ENCODE results near the gene UBC.

UBC gene

DNA sequence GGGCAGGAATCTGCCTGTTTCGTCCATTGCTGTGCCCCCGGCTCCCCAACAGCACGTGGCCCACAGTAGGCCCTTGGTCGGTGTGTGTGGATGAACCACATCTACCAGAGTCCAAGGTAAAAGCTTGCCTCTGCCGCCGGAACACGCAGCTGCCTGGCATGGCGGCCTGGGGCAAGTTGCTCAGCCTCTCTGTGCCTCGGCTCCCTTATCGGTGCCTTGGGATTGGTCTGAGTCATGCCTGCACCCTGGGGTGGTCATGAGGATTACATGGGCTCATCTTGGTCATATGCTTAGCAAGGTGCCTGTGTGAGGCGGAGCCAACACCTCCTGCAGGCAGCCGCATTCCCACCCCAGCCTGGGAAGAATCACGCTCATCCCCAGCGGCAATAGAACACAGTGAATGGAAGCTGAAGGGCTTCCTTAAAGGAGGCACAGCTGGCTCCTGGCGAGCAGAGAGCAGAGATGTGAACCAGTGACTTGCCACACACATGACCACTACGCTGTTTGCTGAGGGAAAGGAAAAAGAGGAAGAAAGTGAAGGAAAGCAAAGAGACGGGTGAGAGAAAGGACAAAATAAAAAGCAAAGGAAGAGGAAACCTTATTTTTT, 45.3 kb downstream of the UBC start (continued):
- TF ChIP-seq, protein P1, sequence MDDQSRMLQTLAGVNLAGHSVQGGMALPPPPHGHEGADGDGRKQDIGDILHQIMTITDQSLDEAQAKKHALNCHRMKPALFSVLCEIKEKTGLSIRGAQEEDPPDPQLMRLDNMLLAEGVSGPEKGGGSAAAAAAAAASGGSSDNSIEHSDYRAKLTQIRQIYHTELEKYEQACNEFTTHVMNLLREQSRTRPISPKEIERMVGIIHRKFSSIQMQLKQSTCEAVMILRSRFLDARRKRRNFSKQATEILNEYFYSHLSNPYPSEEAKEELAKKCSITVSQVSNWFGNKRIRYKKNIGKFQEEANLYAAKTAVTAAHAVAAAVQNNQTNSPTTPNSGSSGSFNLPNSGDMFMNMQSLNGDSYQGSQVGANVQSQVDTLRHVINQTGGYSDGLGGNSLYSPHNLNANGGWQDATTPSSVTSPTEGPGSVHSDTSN (CRISPR knock-in tag; IDR thresholded peaks at IDR 0.05), result no peak
- TF ChIP-seq ZNF426 (tag by site-specific recombination; IDR thresholded peaks at IDR 0.05) (no peak), KLF9 (tag by site-specific recombination; IDR thresholded peaks at IDR 0.05; ENCODE audit: low read depth) (no peak), ZBTB7A (tag by site-specific recombination; IDR thresholded peaks at IDR 0.05; ENCODE audit: low read depth) (no peak), ZNF629 (tag by site-specific recombination; IDR thresholded peaks at IDR 0.05) (peak; percentile 25; the same call in 1 of the 2 replicates), OSR2 (tag by site-specific recombination; IDR thresholded peaks at IDR 0.05) (peak; percentile 60), WT1 (tag by site-specific recombination; IDR thresholded peaks at IDR 0.05) (no peak), ZNF600 (tag by site-specific recombination; IDR thresholded peaks at IDR 0.05) (peak; percentile 81), ZNF157 (tag by site-specific recombination; IDR thresholded peaks at IDR 0.05) (no peak), ZBTB17 (tag by site-specific recombination; IDR thresholded peaks at IDR 0.05) (0 out of 2 replicates have a peak, but pooled peaks have one; percentile 27)
- TF ChIP-seq, protein P2, sequence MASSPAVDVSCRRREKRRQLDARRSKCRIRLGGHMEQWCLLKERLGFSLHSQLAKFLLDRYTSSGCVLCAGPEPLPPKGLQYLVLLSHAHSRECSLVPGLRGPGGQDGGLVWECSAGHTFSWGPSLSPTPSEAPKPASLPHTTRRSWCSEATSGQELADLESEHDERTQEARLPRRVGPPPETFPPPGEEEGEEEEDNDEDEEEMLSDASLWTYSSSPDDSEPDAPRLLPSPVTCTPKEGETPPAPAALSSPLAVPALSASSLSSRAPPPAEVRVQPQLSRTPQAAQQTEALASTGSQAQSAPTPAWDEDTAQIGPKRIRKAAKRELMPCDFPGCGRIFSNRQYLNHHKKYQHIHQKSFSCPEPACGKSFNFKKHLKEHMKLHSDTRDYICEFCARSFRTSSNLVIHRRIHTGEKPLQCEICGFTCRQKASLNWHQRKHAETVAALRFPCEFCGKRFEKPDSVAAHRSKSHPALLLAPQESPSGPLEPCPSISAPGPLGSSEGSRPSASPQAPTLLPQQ (tag by site-specific recombination; IDR thresholded peaks at IDR 0.05), result no peak

DNA sequence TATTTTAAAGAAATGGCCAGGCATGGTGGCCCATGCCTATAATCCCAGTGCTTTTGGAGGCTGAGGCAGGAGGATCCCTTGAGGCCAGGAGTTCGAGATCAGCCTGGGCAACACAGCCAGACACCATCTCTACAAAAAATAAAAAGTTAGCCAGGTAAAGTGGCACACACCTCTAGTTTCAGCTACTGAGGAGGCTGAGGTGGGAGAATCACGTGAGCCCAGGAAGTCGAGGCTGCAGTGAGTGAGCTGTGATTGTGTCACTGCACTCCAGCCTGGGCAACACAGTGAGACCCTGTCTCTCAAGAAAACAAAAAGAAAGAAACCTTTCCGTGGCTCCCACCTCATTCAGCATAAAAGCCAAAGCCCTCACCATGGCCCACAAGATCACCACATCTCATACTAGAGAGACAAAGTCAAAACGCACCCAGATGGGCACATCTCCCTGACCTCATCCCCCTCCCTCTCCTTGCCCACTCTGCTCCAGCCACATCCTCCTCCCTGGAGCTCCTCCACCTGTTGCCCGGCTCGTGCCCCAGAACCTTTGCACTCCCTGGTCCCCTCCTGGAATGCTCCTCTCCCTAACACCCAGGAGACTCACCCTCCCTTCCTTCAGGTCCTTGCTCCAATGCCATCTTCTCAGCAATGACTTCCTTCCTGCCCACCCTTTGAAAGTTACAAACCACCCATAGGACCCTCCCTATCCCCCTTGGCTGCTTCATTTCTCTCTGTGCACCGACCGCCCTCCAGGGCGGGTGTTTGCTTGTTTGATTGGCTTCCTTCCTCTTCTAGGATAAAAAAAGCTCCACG, 46.0 kb downstream of the UBC start:
- Histone ChIP-seq H3K27ac (ENCODE audit: extremely low read depth, low read depth, low read length) (no peak overlapping the region), H3K4me1 (ENCODE audit: control insufficient read depth, insufficient read depth, low read length) (no peaks in the 10 kb centered on the region; the same call in 1 of the 2 replicates), H3K9me3 (ENCODE audit: control insufficient read depth, insufficient read depth, low read depth, low read length) (no peaks in the 10 kb centered on the region), H3K36me3 (ENCODE audit: control insufficient read depth in 2 of 2, insufficient read depth in 1 of 2, low read length in 2 of 2) (no peaks in the 10 kb centered on the region), H3K4me3 (ENCODE audit: low read depth, low read length) (no peak overlapping the region)
- ChIA-PET POLR2A (no interaction called here), CTCF (interaction anchor here (0.6 kb wide), 1 partner anchor 73 kb away, joined by 3 read pairs; no protein-coding TSS in a partner anchor)
- peak; percentile 89 for TF ChIP-seq SCRT2 (tag by site-specific recombination; IDR thresholded peaks at IDR 0.05)
- TF ChIP-seq, protein P3, sequence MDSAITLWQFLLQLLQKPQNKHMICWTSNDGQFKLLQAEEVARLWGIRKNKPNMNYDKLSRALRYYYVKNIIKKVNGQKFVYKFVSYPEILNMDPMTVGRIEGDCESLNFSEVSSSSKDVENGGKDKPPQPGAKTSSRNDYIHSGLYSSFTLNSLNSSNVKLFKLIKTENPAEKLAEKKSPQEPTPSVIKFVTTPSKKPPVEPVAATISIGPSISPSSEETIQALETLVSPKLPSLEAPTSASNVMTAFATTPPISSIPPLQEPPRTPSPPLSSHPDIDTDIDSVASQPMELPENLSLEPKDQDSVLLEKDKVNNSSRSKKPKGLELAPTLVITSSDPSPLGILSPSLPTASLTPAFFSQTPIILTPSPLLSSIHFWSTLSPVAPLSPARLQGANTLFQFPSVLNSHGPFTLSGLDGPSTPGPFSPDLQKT (IDR thresholded peaks at IDR 0.05; ENCODE audit: borderline replicate concordance, low read depth, low read length), result no peak
- TF ChIP-seq, protein P4, sequence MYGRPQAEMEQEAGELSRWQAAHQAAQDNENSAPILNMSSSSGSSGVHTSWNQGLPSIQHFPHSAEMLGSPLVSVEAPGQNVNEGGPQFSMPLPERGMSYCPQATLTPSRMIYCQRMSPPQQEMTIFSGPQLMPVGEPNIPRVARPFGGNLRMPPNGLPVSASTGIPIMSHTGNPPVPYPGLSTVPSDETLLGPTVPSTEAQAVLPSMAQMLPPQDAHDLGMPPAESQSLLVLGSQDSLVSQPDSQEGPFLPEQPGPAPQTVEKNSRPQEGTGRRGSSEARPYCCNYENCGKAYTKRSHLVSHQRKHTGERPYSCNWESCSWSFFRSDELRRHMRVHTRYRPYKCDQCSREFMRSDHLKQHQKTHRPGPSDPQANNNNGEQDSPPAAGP (tag by site-specific recombination; IDR thresholded peaks at IDR 0.05), result 0 out of 2 replicates have a peak, but pooled peaks have one; percentile 12
- TF ChIP-seq GLIS1 (tag by site-specific recombination; IDR thresholded peaks at IDR 0.05), result no peak
- 0 out of 2 replicates have a peak, but pooled peaks have one; percentile 24 for TF ChIP-seq ZNF623 (tag by site-specific recombination; IDR thresholded peaks at IDR 0.05)
- peak; percentile 95 for TF ChIP-seq ZNF121 (tag by site-specific recombination; IDR thresholded peaks at IDR 0.05)
- TF ChIP-seq RBAK (tag by site-specific recombination; IDR thresholded peaks at IDR 0.05), result no peak
- peak; percentile 77 for TF ChIP-seq SCRT1 (tag by site-specific recombination; IDR thresholded peaks at IDR 0.05; ENCODE audit: borderline replicate concordance)

Measured in HEK293 (cell line).